Measurements from ENCODE around the gene SPOUT1.

DNA sequence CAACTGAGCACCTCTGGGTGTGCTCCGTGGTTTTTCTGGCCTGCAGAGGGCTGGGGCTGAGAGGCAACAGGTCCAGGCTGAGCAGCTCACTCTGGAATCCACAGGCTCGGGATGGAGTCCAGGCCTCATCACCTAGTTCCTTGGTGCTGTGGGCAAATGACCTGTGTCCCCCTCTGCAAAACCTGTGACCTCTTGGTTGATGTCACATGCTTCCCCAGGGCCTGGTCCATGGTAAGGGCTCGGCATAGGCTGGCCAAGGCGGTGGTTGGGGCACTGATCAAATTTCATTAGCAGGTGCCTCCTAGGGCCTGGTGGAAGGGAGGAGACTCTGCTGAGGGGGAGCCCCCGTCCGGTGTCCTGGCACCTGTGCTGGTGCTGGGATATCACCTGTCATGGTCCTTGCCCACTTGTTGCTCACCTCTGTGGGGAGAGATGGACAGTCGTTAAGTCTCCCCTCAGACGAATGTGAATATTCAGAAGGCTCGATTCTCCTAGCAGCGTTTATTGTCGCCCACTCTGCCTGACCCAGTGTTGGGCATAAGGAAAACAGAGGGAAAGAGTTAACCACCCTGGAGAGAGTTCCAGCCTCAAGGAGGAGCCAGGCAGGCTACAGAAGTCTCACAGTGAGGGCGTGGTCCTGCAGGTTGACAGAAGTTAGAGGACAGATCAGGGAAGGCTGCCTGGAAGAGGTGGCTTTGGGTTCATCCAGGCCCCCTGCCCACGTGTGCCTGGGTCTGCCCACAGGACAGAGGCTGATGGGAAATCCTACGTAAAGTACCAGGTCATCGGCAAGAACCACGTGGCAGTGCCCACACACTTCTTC lies 7.8 kb downstream of the SPOUT1 start:
- TF ChIP-seq, protein P1, sequence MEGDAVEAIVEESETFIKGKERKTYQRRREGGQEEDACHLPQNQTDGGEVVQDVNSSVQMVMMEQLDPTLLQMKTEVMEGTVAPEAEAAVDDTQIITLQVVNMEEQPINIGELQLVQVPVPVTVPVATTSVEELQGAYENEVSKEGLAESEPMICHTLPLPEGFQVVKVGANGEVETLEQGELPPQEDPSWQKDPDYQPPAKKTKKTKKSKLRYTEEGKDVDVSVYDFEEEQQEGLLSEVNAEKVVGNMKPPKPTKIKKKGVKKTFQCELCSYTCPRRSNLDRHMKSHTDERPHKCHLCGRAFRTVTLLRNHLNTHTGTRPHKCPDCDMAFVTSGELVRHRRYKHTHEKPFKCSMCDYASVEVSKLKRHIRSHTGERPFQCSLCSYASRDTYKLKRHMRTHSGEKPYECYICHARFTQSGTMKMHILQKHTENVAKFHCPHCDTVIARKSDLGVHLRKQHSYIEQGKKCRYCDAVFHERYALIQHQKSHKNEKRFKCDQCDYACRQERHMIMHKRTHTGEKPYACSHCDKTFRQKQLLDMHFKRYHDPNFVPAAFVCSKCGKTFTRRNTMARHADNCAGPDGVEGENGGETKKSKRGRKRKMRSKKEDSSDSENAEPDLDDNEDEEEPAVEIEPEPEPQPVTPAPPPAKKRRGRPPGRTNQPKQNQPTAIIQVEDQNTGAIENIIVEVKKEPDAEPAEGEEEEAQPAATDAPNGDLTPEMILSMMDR (IDR thresholded peaks at IDR 0.05) = no peak
- TF ChIP-seq POLR2A (IDR thresholded peaks at IDR 0.05) = no peak

Measured in Peyer's patch (tissue), 4 donors.